Nephron progenitor cell (in vitro differentiated cells): ENCODE results near the gene RGS12.
A peak's percentile ranks its signal among the peaks of the same experiment; 100 is the strongest.

ENCODE experiments used
- DNase-seq: peaks from one replicate; pipeline ENCODE4 v3.0.0; 2021
- H3K27ac Mint-ChIP-seq: 2 replicates; pipeline ENCODE4 v1.8.0; 2021; ENCODE audit warnings: mild to moderate bottlenecking, moderate library complexity, mixed read lengths
- H3K27me3 Mint-ChIP-seq: 2 replicates; pipeline ENCODE4 v1.8.0; 2021; ENCODE audit warnings: mild to moderate bottlenecking, low read depth, mixed read lengths; ENCODE audit not compliant: poor library complexity
- H3K36me3 Mint-ChIP-seq: 2 replicates; pipeline ENCODE4 v1.8.0; 2021; ENCODE audit warnings: low read depth, mixed read lengths
- H3K4me1 Mint-ChIP-seq: 2 replicates; pipeline ENCODE4 v1.8.0; 2021; ENCODE audit warnings: mixed read lengths
- H3K4me3 Mint-ChIP-seq: 2 replicates; pipeline ENCODE4 v1.8.0; 2021; ENCODE audit warnings: mild to moderate bottlenecking, moderate library complexity, mixed read lengths
- H3K9me3 Mint-ChIP-seq: 2 replicates; pipeline ENCODE4 v1.8.0; 2021; ENCODE audit warnings: mild to moderate bottlenecking, moderate library complexity, mixed read lengths
- CTCF ChIP-seq: fragments of 200-600 bp; sonication (generic); IDR thresholded peaks from 2 replicates; pipeline ENCODE4 v1.5.0; 2021; ENCODE audit warnings: antibody characterized with exemption

The RGS12 gene

GRCh38 chr4:3266076-3266475 lies 26.7 kb upstream of the RGS12 start:
- no peak for DNase-seq
- H3K27me3 Mint-ChIP-seq: peaks cover 4% of the 10 kb centered on the region
- H3K4me3 Mint-ChIP-seq: no peak overlapping the region
- TF ChIP-seq CTCF: no peak
- H3K27ac Mint-ChIP-seq: peak overlapping the region; percentile 78
- H3K4me1 Mint-ChIP-seq: peaks cover 11% of the 10 kb centered on the region
- H3K9me3 Mint-ChIP-seq: no peaks in the 10 kb centered on the region
- no peaks in the 10 kb centered on the region for H3K36me3 Mint-ChIP-seq

- Mint-ChIP-seq H3K27me3 (peaks cover 8% of the 10 kb centered on the region), H3K4me3 (no peak overlapping the region), H3K4me1 (peaks cover 11% of the 10 kb centered on the region), H3K36me3 (no peaks in the 10 kb centered on the region), H3K27ac (no peak overlapping the region), H3K9me3 (no peaks in the 10 kb centered on the region)
- DNase-seq: no peak
- TF ChIP-seq CTCF: no peak
Measured at GRCh38 chr4:3267576-3268394, 25.0 kb upstream of the RGS12 start.

GRCh38 chr4:3268395-3269104 lies 24.3 kb upstream of the RGS12 start:
- H3K4me3 Mint-ChIP-seq: no peak overlapping the region
- no peaks in the 10 kb centered on the region for H3K9me3 Mint-ChIP-seq
- peaks cover 11% of the 10 kb centered on the region for H3K4me1 Mint-ChIP-seq
- no peaks in the 10 kb centered on the region for H3K36me3 Mint-ChIP-seq
- DNase-seq: no peak
- no peak overlapping the region for H3K27ac Mint-ChIP-seq
- TF ChIP-seq CTCF: no peak
- peaks cover 8% of the 10 kb centered on the region for H3K27me3 Mint-ChIP-seq

- Mint-ChIP-seq H3K9me3 (no peaks in the 10 kb centered on the region), H3K4me3 (no peak overlapping the region)
- no peak for DNase-seq
Measured at GRCh38 chr4:3269105-3269927, 23.5 kb upstream of the RGS12 start.

More at GRCh38 chr4:3269105-3269927, 23.5 kb upstream of the RGS12 start:
- H3K4me1 Mint-ChIP-seq: peaks cover 11% of the 10 kb centered on the region
- H3K36me3 Mint-ChIP-seq: no peaks in the 10 kb centered on the region
- TF ChIP-seq CTCF: no peak
- H3K27ac Mint-ChIP-seq: no peak overlapping the region
- peaks cover 8% of the 10 kb centered on the region for H3K27me3 Mint-ChIP-seq
